Measurements from ENCODE around the gene STAC2.

Gene STAC2

DNA sequence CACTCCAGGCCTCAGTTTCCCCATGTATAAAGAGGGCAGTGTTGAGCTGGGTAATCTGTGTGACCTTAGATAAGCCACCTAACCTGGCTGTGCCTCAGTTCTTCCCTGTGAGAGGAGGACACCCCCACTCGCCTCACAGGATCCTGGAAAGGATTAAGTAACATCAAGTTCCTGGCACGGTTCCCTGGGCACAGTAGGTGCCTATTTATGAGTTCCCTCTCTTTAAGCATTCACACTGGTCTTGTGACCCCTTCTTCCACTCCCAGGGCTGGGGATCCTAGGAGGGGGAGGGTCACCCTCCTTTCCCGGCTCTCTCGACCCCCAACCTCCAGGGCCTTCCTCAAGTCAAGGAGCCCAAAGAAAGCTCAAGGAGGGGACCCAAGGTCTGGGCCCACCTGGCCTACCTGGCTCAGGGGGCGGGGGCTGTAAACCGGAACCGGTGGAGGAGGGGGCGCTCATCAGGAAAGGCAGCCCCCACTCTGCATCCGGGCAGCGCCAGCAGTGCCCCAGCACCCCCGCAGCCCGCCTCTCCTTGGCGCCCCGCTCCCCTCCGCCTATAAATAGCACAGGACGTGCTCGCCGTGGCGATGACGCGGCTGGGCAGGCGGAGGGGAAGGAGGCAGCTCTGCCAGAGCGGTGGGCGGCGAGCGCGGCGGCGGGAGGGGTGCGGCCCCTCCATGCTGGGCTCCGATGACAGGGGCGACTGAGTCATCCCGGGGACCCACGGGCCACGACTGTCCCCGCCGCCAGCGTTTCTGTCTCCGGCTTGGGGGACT, 16.2 kb downstream of the STAC2 start:
- peak; percentile 69 for DNase-seq

DNA sequence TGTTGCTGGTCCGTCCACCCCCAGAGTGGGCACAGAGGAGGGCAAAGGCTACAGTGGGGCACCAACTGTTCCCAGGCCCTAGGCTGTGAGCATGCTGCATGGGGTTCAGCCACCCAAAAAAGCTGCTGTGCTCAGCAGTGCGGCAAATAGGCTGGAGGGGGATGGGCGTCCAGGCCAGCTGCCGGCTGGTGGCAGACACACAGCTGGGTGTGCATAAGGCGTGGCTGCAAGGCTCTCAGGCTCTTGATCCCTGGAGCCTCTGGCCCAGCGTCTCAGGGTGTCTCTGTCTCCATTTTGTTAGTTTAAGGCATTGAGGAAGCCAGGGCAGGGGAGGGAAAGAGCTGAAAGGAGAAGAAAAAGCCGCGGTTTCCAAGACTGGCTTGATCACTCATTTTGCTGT, 16.9 kb downstream of the STAC2 start:
- no peak for DNase-seq

DNA sequence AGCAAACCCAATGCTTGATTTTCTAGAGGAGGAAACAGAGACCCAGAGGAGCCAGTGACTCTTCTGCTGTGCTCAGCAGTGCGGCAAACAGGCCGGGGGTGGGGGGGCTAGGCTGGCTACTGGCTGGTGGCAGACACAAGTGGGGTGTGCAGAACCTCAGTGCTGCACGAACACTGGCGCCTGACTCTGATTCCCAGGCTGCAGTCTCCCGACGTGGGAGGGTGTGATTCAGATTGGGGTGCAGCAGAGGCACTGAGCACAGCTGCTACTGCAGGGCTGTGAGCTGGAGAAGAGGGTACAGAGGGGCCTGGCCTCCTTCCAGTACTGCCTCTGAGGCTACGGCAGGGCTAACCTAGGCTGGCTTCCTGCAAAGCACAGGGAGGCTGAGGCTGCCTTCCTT, 17.6 kb downstream of the STAC2 start:
- no peak for DNase-seq

DNA sequence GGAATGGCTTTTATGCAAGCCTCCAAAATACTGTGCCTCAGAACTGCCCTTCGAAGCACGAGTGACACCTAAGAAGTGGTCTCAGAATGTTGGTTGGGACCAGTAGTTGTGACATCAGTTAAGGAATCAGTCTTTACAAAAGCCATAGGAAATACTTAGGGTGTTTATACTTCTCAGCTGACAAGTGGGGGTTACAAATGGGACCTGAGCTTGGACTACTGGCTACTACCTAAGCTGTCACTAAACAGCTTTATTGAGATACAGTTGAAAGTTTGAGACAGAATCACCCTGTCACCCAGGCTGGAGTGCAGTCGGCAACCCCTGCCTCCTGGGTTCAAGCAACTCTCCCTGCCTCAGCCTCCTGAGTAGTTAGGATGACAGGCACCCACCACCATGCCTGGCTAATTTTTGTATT, 20.6 kb downstream of the STAC2 start:
- DNase-seq = no peak

DNA sequence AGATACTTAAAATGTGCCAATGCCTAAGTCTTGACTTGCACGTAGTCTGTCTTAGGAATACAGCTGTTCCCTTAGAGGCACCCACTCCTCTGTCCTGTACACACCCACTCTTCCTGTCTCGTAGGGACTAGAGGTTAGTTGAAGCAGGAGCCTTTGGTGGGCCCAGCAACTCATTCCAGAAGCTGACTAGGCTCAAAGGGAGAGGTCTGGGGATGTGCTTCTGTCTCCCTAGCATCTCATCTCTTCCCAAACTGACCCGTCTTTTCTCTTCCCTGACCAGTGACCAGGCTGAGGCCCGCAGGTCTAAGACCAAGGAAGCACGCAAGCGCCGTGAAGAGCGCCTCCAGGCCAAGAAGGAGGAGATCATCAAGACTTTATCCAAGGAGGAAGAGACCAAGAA, 21.5 kb downstream of the STAC2 start:
- DNase-seq = no peak

DNA sequence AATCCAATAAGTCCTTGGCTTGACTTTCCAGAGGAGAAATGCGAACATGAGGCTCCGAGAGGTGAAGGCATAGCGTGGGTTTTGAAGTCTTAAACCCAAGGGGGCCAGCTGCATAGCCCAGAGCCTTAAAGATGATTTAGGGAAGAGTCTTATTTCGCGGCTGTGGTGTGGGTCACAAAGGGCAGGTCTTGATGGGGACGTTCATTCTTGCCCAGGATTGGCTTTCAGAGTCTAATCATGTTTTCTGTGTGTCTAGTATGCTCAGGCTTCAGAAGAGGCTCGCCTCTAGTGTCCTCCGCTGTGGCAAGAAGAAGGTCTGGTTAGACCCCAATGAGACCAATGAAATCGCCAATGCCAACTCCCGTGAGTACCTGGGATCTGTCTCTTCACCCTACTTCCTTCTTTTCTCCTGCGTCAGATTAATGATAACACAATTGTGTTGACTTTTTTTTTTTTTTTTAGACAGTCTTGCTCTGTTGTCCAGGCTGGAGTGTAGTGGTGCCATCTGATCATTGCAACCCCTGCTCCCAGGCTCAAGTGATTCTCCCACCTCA, 24.7 kb downstream of the STAC2 start:
- no peak for DNase-seq

DNA sequence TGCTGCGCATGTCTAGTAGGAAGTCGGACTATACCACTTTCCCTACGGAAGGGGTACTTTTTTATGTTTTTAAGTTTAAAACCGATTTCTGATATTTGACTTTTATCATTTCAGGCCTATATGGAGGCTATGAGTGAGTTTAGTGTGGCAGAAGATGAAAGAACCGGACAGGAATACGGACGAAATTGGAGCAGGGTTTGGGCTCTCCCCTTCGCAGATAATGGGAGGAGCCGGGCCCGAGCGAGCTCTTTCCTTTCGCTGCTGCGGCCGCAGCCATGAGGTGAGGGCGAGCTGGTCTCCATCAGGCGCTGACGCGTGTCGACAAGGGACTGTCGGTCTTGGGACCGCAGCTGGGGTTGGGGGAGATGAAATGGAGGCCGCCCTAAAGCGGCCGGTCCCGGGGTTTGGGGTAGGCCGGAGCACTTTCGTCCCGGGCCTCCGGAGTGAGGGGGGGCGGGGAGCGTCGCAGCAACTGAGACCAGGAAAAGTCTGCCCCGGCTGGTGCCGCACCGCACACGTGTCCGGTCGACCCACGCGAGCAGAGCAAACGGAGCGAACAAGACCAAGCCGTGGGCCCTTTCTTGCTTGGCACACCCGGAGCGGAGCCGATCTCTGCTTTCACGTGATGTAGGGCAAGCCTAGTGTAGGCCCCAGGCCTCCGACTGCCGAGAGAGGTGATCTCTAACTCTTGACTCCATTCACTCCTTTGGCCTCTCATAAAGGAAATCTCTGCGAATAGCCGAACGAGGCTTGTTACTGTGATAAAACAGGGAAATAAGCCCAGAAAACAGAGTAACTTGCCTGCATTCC, 25.5 kb downstream of the STAC2 start, which contains the start of gene RPL19:
Gene RPL19 (plus strand): TSS at position 214 of the 810 bp plus-strand sequence. CDS start 62 bp downstream, at position 276.
- no peak for DNase-seq

DNA sequence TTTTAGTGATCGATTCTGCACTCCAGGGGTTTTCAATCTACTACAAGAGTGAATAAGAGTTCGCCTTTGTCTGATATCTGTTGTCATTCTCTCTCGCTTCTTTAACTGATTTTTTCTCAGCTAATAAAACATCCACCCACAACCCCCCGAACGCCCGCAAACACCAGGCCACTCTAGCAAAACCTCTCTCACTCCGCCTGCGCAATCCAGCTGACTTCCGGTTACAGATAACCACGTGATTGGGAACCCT, 26.0 kb downstream of the STAC2 start:
- DNase-seq = peak; percentile 94

DNA sequence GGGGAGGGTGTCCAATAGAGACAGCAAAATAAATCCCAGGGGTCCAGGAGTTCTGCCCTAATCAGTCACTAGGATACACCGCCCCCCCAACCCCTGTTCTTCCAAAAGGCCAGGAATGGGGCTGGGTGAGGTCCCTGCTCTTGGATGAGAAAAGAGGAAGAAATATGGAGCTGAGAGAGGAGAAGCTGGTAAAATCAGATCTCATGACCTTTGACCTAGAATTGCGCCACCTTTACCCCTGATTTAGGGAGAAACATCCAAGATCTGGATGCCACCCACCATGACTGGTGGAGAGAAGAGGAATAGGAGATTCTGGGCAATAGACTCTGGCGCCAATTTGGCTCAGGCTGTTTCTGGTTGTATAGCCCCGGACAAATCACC, 27.6 kb downstream of the STAC2 start:
- DNase-seq = no peak

DNA sequence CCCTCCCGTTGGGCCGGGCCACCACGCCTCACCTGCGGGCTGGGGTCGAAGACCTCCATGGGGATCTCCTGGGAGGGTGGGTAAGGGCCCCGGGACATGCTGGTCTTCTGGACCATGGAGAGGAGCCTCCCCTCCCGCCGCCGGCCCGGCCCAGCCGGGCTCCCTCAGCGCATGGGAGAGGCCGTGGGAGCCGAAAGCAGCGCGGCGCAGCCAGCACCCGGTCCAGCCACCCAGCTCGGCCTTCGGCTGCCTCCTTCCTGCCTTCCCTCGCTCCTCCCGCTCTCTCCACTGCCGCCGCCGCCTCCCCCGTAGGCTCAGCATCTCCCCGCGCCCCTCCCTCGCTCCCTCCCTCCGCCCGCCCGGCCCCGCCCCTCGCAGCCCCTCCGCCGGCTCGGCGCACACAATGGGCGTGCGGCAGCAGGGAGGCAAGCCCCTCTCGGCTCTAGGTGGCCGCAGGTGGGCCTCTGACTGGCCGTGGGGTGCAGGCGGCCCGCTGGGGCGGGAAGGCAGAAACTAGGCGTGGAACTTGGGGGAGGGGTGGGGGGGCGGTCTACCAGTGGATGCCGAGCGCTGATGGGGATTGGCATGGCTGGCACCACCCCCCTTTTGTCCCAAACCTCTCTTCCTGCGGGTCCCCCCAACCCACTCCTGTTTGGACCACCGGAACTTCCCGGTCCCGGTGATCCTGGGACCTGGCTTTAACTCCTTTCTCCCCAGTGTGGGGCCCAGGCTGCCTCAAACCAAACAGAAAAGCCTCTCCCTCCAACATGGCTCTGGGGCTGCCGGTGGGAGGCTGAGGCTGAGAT, 28.2 kb downstream of the STAC2 start, which contains the start of gene CACNB1:
Gene CACNB1 (minus strand): TSS at position 290 of the 806 bp plus-strand sequence. CDS start 174 bp downstream, at position 116.
- DNase-seq = peak; percentile 75

DNA sequence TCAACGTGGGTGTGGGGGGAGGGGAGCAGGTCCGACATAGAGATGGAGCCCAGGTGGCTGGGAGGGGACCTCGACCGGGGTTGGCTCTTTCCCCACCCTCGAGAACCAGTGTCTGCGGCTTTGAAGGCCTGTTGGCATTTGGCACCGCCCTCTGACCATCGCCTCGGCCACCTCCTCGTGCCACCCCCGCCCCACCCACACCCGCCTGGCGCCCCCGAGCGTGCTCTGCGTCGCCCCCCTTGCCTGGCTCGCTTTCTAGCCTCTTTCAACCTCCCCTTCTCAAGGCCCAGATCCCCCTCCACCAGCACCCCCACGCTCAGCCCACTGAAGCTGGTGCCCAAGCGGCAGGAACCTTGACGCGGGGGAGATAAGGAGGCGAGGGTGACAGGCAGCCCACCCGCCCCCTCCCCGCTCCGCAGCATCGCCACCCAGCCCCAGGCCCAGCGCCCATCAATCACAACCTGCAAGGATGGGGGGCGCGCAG, 28.9 kb downstream of the STAC2 start:
- no peak for DNase-seq

DNA sequence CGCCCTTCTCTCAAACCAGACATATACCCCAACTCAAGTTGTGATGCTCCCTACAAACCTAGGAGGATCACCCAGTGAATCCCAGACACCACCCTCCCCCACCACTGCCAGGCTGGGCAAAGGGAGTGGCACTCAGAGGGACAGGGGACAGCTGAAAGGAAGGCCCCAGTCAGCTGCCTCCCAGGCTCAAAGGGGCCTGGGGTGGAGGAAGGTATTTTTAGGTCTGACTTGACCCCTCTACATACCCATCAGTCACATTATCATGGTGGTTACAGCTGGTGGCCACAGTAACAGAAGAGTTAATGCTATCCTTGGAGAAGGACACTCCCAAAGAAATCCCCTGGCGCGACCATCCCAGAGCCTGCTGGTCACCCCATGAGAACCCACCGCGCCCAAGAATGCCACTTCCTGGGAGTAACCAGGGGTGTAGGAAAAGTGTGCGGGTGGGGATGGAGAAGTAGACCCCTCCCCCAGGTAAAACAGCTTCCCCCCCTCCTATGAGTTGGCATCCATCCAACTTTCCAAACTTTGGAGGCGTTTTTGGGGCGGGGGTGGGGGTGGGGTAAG, 29.4 kb downstream of the STAC2 start:
- DNase-seq = no peak

DNA sequence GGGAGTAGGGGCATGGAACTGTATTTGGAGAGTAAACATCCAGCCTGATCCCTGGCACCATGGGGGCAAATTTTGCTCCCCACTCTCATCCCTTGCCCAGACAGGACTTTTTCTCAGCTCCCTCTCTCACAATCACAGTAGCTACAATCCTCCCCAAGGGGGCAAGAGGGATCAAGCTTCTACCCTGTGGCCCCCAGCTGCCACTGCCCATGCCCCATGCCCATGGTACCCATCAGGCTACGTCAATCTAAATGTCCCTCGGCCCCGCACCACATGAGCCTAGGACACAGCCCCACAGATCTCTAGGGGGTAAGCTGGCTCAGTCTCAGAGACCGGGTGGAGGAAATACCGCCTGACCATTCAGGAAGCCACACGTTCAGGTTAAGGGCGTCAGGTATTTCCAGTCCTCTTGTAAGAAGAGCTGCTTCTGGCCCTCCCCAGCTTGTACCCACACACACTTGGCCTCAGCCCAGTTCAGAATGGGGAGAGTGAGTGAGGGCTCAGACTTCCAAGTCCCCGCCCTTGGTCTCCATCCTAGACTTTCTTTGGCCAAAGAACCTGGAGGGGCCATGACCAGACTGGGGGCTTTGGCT, 30.1 kb downstream of the STAC2 start:
- DNase-seq = no peak

DNA sequence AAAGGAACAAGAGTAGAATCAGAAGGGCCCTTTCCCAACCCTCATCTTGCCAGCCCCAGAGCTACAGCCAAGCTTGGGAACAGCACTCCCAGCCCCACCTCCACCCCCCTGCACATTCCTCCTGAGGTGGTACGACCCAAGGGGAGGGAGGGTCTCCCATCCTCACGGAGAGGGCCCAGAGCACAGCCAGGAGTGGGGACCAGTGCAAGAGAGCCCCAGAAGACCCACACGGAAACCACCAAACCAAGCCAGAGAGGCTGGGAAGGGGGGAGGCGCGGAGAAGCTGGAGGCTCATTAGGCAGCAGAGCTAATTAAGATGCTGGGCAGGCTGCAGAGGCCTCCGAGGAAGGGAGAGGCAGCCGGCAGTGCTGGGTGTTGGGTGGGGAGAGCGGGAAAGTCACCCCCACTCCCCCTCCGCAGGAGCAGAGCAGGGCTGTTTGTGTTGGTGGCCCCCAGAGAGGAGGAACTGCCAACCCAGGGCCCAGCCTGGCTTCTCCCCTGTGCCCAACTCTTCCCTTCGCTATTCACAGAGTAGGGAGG, 30.7 kb downstream of the STAC2 start:
- DNase-seq = no peak

DNA sequence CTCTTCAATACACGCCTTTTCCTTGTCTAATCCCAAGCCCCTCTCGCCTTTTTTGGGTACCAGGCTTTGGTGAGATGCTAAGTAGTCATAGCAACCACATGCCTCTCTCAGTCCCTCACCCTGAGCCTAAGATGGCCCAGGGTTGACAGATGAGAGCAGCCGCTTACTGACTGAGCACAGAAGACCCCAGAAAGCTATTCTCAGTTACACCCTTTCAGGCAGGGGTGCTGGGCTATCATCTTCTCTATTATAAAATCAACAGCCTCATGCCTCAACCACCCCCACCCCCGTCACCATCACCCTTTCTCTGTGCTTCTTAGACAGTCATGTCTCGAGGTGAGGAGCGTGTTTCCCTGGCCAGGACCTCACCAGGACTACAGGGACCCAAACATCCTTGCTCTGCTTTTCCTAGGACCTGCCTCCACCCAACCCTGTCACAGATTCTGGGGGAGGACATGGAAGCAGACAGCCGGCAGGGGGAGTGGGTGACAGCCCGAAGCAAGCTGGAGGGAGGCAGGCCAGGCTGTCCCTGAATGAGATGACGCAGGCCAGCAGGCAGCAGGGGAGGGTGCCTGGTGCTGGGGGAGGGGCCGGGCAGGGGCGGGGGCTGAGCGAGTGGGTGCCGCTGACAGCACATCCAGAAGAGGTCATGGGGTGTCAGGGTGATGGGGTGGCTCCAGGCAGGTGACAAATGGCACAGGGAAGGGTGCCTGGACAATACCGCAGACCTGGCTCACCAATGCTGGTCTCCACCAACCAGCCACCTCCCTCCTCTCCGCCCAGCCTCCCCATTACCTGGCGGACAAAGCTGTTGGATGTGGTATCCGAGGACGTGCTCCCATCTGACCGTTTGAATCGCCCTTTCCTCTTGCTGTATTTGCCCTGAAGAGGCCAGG, 31.4 kb downstream of the STAC2 start:
- DNase-seq = peak; percentile 59

DNA sequence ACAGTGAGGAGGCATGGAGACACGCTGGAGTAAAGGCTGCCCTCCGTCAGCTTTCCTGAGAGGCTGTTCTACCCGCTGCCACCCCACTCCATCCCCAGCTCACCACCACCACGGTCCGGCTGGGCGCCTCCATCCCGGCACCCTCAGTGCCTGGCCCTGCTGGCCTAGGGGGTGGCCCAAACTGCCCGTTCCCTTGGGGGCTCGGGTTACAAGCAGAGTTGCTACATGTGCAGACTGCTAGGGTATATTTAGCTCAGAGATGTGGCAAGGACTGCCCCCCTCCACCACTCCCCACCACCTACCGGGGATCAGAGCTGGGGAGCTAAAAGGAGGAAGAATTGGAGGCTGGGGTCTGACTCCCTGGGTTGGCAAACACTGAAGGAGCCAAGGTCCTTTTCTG, 32.4 kb downstream of the STAC2 start:
- no peak for DNase-seq

DNA sequence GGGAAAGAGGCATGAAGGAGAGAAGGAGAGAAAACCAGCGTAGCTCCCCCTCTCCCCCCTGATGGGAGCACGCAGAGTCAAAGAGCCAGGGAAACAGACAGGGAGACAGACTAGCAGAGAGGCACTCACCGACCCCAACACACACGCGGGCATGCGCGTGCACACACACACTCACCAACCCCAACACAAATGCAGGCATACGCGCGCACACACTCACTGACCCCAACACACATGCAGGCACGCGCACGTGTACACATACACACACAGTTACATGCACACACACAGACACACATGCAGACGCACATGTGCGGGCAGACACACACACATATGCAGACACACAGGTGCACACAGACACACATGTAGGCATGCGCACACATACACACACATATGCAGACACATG, 32.8 kb downstream of the STAC2 start:
- DNase-seq = no peak

DNA sequence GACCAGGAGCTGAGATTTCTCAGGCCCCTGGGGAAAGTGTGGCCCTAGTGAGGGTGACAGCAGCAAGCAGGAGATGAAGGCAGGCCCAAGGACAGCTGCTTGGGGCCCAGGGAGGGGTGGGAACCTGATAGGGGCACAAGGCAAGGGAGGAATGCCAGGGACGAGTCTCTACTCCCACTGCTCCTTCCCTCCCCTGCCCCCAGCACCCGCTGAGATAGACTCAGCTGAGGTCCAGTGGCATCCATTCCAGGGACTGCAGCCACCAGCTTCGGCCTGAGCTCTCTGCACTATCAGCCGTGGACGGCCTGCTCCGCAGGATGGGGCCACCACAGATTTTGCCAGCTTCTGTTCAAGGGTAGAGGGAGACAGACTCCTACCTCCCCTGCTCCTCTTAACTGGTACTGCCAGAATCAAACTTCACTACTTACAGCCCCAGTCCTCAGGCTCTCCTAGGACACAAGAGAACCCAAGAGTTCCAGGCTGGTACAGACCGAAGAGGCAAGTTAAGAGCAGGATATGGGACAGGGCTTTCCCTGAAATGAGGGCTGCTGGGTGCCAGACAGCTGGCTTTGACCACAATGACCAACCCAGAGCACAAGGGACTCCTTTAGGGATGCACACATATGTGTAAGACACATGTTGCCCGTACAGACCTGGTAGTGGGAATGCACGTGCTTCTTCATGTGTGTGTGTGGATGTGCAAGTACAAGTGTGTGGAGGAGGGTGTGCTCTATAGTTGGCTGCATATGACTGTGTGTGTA, 33.8 kb downstream of the STAC2 start:
- DNase-seq = no peak

DNA sequence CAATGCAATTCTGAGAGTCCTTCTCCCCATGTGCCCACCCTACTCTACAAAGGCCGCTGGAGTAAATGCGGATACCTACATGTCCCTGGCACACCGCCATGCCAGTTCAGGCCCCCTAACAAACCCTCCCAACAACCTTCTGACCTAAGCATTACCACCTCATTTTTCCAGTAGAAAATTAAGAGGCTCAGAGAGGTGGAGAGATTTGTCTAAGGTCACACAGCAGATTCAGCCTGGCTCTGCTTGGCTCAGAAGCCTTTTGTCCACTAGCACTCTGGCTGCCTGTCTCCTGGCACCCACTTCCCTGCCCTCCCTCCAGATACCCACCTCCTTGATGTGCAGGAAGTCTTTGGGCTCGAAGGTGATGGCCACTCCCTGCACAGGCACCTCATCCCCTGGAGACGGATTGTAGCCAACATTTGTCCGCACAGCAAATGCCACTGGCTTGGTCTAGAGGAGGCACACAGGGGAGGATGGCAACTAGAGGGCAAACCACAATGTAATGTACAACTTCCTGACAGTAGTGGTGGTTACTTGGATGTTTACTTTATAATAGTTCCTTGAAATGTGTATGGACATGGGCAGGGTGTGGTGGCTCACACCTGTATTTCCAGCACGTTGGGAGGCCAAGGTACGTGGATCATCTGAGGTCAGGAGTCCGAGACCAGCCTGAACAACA, 38.5 kb downstream of the STAC2 start:
- DNase-seq = no peak

Data from fibroblast of upper back skin (primary cell).